GM23338 (cell line): ENCODE data around the gene ZNF217. TPM values are rescaled to one million over a fixed set of nuclear protein-coding genes. Genes with fewer than 3 reads are reported as not detected.
"Not testable (repeated sequence)": the region's sequence is repeated elsewhere in the genome, so short reads cannot be mapped to it uniquely, and the experiment has no call there.

ENCODE experiments used
- ATAC-seq: fragments of 200-7000 bp; cut with Tn5 transposase; 3 replicates; pipeline ENCODE4 v1.9.1; 2020
- DNase-seq: peaks from one replicate; pipeline ENCODE4 v3.0.0-alpha.2; 2015; ENCODE audit warnings: low spot score
- H2AFZ ChIP-seq: fragments of 200-600 bp; sonication (generic); 2 replicates; pipeline ENCODE4 v1.8.0; 2016; ENCODE audit warnings: antibody characterized with exemption, mild to moderate bottlenecking, moderate library complexity
- H3F3A ChIP-seq: fragments of 200-600 bp; sonication (generic); replicated peaks from 2 replicates; pipeline ENCODE4 v1.8.0; 2017; ENCODE audit warnings: antibody characterized with exemption, mixed run types, low read depth
- H3K27ac ChIP-seq: fragments of 200-600 bp; sonication (generic); 2 replicates; pipeline ENCODE4 v1.6.1; 2016; ENCODE audit warnings: low read depth
- H3K27me3 ChIP-seq: fragments of 200-600 bp; sonication (generic); 2 replicates; pipeline ENCODE4 v1.8.0; 2016; ENCODE audit warnings: mild to moderate bottlenecking, mixed run types, moderate library complexity; ENCODE audit not compliant: insufficient read depth
- H3K36me3 ChIP-seq: fragments of 200-600 bp; sonication (generic); 2 replicates; pipeline ENCODE4 v1.8.0; 2016; ENCODE audit warnings: mild to moderate bottlenecking; ENCODE audit not compliant: insufficient read depth
- H3K4me1 ChIP-seq: fragments of 200-600 bp; sonication (generic); 2 replicates; pipeline ENCODE4 v1.8.0; 2016; ENCODE audit warnings: mild to moderate bottlenecking, moderate library complexity; ENCODE audit not compliant: insufficient read depth
- H3K4me2 ChIP-seq: fragments of 200-600 bp; sonication (generic); 2 replicates; pipeline ENCODE4 v1.7.1; 2017; ENCODE audit warnings: mixed run types
- H3K4me3 ChIP-seq: fragments of 200-600 bp; sonication (generic); 2 replicates; pipeline ENCODE4 v1.6.1; 2016; ENCODE audit warnings: mixed run types
- H3K79me2 ChIP-seq: fragments of 200-600 bp; sonication (generic); replicated peaks from 2 replicates; pipeline ENCODE4 v1.8.0; 2017; ENCODE audit warnings: mild to moderate bottlenecking; ENCODE audit not compliant: insufficient read depth
- H3K9me2 ChIP-seq: fragments of 200-600 bp; sonication (generic); 2 replicates; pipeline ENCODE4 v1.8.0; 2017; ENCODE audit not compliant: insufficient read depth
- H4K20me1 ChIP-seq: fragments of 200-600 bp; sonication (generic); replicated peaks from 2 replicates; pipeline ENCODE4 v1.8.0; 2017; ENCODE audit warnings: mild to moderate bottlenecking; ENCODE audit not compliant: insufficient read depth
- H3K27ac Mint-ChIP-seq: 2 replicates; pipeline ENCODE4 v1.8.0; 2020; ENCODE audit warnings: inconsistent platforms, mild to moderate bottlenecking, moderate library complexity, mixed read lengths
- H3K27me3 Mint-ChIP-seq: 3 replicates; pipeline ENCODE4 v1.8.0; 2022; ENCODE audit warnings: low read depth, mild to moderate bottlenecking, moderate library complexity, mixed read lengths, inconsistent platforms; ENCODE audit not compliant: insufficient read depth, poor library complexity
- H3K36me3 Mint-ChIP-seq: 3 replicates; pipeline ENCODE4 v1.8.0; 2021; ENCODE audit warnings: low read depth, mild to moderate bottlenecking, inconsistent platforms, moderate library complexity, mixed read lengths
- H3K4me1 Mint-ChIP-seq: 3 replicates; pipeline ENCODE4 v1.8.0; 2020; ENCODE audit warnings: mild to moderate bottlenecking, inconsistent platforms, mixed read lengths
- H3K4me3 Mint-ChIP-seq: 3 replicates; pipeline ENCODE4 v1.8.0; 2021; ENCODE audit warnings: moderate library complexity, mild to moderate bottlenecking, inconsistent platforms, mixed read lengths
- H3K9me3 Mint-ChIP-seq: 3 replicates; pipeline ENCODE4 v1.8.0; 2020; ENCODE audit warnings: moderate library complexity, mild to moderate bottlenecking, inconsistent platforms, mixed read lengths
- CREB1 ChIP-seq: fragments of 250-450 bp; sonication (Bioruptor Pico); IDR thresholded peaks from 2 replicates; pipeline ENCODE4 v1.5.0; 2020; ENCODE audit warnings: low read depth, mild to moderate bottlenecking, moderate library complexity
- ETS1 ChIP-seq: IDR thresholded peaks from 2 replicates; pipeline ENCODE4 v1.6.1; 2016; ENCODE audit warnings: antibody characterized with exemption
- EZH2 ChIP-seq: fragments of 200-600 bp; sonication (generic); IDR thresholded peaks from one replicate; pipeline ENCODE4 v1.8.0; 2017; ENCODE audit warnings: antibody characterized with exemption, mild to moderate bottlenecking, low read depth; ENCODE audit not compliant: unreplicated experiment
- EZH2phosphoT487 ChIP-seq: fragments of 200-600 bp; sonication (generic); IDR thresholded peaks from one replicate; pipeline ENCODE4 v1.8.1; 2018; ENCODE audit warnings: antibody characterized with exemption; ENCODE audit not compliant: unreplicated experiment
- JUNB ChIP-seq: IDR thresholded peaks from one replicate; pipeline ENCODE4 v1.6.1; 2016; ENCODE audit warnings: antibody characterized with exemption; ENCODE audit not compliant: unreplicated experiment
- REST ChIP-seq: IDR thresholded peaks from one replicate; pipeline ENCODE4 v1.6.1; 2018; ENCODE audit warnings: antibody characterized with exemption; ENCODE audit not compliant: unreplicated experiment
- polyA plus RNA-seq: library from polyadenylated mRNA; unstranded; fragments of >200 nt; fragmentation: Nextera tagmentation; extraction: Ambion mirVana; gene quantifications from 2 replicates; pipeline ENCODE4 v1.2.1, GENCODE V29; 2016
- total RNA-seq: library from RNA; depleted of rRNA; stranded (reverse); fragments of >200 nt; shearing (Covaris generic); gene quantifications from 2 replicates; pipeline ENCODE4 v1.2.3, GENCODE V29; 2014

ZNF217 gene
- total and polyA plus RNA-seq, 2 experiments from 2014 or later: 32.8 to 78.0 TPM

DNA sequence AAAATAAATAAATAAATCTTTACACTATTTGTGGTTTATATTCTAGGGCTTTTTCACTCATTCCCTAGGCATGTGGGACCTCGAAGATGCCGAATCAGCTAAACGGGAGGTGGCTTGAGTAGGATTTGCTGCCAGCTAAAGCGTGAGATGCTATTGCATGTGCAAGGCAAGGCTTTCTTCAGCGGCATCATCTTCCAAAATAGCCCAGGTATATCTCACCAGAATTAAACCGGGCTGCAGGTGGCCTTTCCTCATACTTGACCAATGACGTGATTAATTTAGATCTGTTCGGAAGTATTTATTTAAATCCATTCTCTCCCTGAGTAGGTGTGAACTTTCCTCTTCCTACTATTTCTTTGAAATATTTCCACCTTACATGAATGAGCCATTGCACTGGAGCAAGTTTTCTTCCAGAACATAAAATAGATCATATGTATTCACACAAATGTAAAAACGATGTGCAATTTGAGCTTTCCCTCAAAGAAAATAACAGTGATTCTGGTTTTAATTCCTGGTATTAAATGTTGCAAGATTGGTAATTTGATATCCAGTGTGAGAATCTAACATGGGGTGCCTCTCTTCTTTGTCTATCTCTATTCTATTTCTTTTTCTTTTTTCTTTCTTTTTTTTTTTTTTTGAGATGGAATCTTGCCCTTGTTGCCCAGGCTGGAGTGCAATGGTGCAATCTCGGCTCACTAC is 24.3 kb upstream of the ZNF217 start (continued):
- TF ChIP-seq ETS1 (no peak), CREB1 (CRISPR knock-in tag) (no peak), EZH2 (no peak), EZH2phosphoT487 (no peak)

DNA sequence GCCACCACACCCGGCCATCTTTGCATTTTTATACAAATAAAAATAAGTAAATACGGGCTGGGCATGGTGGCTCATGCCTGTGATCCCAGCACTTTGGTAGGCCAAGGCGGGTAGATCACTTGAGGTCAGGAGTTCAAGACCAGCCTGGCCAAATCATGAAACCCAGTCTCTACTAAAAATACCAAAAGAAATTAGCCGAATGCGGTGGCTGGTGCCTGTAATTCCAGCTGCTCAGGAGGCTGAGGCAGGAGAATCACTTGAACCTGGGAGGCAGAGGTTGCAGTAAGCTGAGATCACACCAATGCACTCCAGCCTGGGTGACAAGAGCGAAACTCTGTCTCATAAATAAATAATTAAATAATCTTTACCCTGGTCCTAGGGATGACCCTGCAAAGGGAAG is 22.9 kb upstream of the ZNF217 start:
- H2AFZ ChIP-seq, H3F3A ChIP-seq, H3K36me3 Mint-ChIP-seq, H3K79me2 ChIP-seq, H3K4me3 ChIP-seq, H3K9me3 Mint-ChIP-seq, H3K27me3 ChIP-seq, H3K4me2 ChIP-seq, H3K4me3 Mint-ChIP-seq, H3K27me3 Mint-ChIP-seq, H3K36me3 ChIP-seq, H3K27ac Mint-ChIP-seq, ATAC-seq, DNase-seq, H3K27ac ChIP-seq, H3K9me2 ChIP-seq, H4K20me1 ChIP-seq: not testable (repeated sequence)
- H3K4me1 ChIP-seq: peaks cover 19% of the 10 kb centered on the region
- peaks cover 23% of the 10 kb centered on the region for H3K4me1 Mint-ChIP-seq

GRCh38 chr20:53613748-53614147 is 20.1 kb upstream of the ZNF217 start:
- H4K20me1 ChIP-seq: no peaks in the 10 kb centered on the region
- H3K27me3 Mint-ChIP-seq: peaks cover 1% of the 10 kb centered on the region
- no peak overlapping the region for H3K4me3 ChIP-seq
- no peaks in the 10 kb centered on the region for H3K36me3 ChIP-seq
- H3K27ac ChIP-seq: 0 out of 2 replicates have a peak overlapping the region, but pooled peaks have one; percentile 34
- no peaks in the 10 kb centered on the region for H3F3A ChIP-seq
- no peaks in the 10 kb centered on the region for H3K9me3 Mint-ChIP-seq
- peak overlapping the region; percentile 2; the same call in 1 of the 2 replicates for H2AFZ ChIP-seq
- no peaks in the 10 kb centered on the region for H3K27me3 ChIP-seq
- H3K4me3 Mint-ChIP-seq: no peak overlapping the region
- H3K4me1 Mint-ChIP-seq: peaks cover 31% of the 10 kb centered on the region
- no peaks in the 10 kb centered on the region for H3K36me3 Mint-ChIP-seq
- 0 out of 2 replicates have a peak overlapping the region, but pooled peaks have one; percentile 1 for H3K4me2 ChIP-seq
- no peaks in the 10 kb centered on the region for H3K9me2 ChIP-seq
- H3K27ac Mint-ChIP-seq: peak overlapping the region; percentile 52
- H3K4me1 ChIP-seq: peaks cover 34% of the 10 kb centered on the region
- ATAC-seq: no peak
- H3K79me2 ChIP-seq: no peaks in the 10 kb centered on the region
- no peak for DNase-seq
- TF ChIP-seq REST: no peak
- no peak for TF ChIP-seq JUNB
- no peak for TF ChIP-seq ETS1
- no peak for TF ChIP-seq EZH2phosphoT487
